SK-N-SH treated with all-trans-retinoic acid at 6 μM for 48 hours (cell line): ENCODE results near the gene ZNF174.

Experiments
- ATAC-seq: fragments of 200-7000 bp; cut with Tn5 transposase; 3 replicates; pipeline ENCODE4 v1.9.1; 2020; ENCODE audit warnings: mild to moderate bottlenecking, moderate library complexity
- ARNTL ChIP-seq: fragments of 450-650 bp; formaldehyde crosslinking; IDR thresholded peaks from 2 replicates; pipeline ENCODE4 v1.5.0; 2020; ENCODE audit warnings: low read depth, mild to moderate bottlenecking, moderate library complexity, borderline replicate concordance
- CSDC2 ChIP-seq: fragments of 250-450 bp; sonication (Bioruptor Pico); IDR thresholded peaks from 2 replicates; pipeline ENCODE4 v1.5.0; 2020; ENCODE audit warnings: mild to moderate bottlenecking, moderate library complexity
- ESRRG ChIP-seq: fragments of 250-450 bp; sonication (Bioruptor Pico); IDR thresholded peaks from 2 replicates; pipeline ENCODE4 v1.6.1; 2021; ENCODE audit warnings: mild to moderate bottlenecking
- GLIS3 ChIP-seq: fragments of 250-450 bp; sonication (Bioruptor Pico); IDR thresholded peaks from 2 replicates; pipeline ENCODE4 v1.5.0; 2020; ENCODE audit warnings: mild to moderate bottlenecking, moderate library complexity
- OSR1 ChIP-seq: fragments of 250-450 bp; sonication (Bioruptor Pico); IDR thresholded peaks from 2 replicates; pipeline ENCODE4 v1.8.0; 2022; ENCODE audit warnings: moderate library complexity, mild to moderate bottlenecking, inconsistent platforms
- PATZ1 ChIP-seq: fragments of 250-450 bp; sonication (Bioruptor Pico); IDR thresholded peaks from 2 replicates; pipeline ENCODE4 v1.8.0; 2020; ENCODE audit warnings: mild to moderate bottlenecking, moderate library complexity, borderline replicate concordance
- TCF4 ChIP-seq: fragments of 250-450 bp; sonication (Bioruptor Pico); IDR thresholded peaks from 2 replicates; pipeline ENCODE4 v1.8.0; 2021; ENCODE audit warnings: mild to moderate bottlenecking, moderate library complexity, borderline replicate concordance
- TOX ChIP-seq: fragments of 250-450 bp; sonication (Bioruptor Pico); IDR thresholded peaks from 2 replicates; pipeline ENCODE4 v1.8.0; 2021; ENCODE audit warnings: mild to moderate bottlenecking, moderate library complexity, borderline replicate concordance
- ZC3H10 ChIP-seq: fragments of 250-450 bp; sonication (Bioruptor Pico); IDR thresholded peaks from 2 replicates; pipeline ENCODE4 v1.5.1; 2021; ENCODE audit warnings: mild to moderate bottlenecking, moderate library complexity
- ZFP3 ChIP-seq: fragments of 250-450 bp; sonication (Bioruptor Pico); IDR thresholded peaks from 2 replicates; pipeline ENCODE4 v1.5.0; 2020; ENCODE audit warnings: mild to moderate bottlenecking, moderate library complexity
- ZNF70 ChIP-seq: fragments of 450-650 bp; formaldehyde crosslinking; IDR thresholded peaks from 2 replicates; pipeline ENCODE4 v1.5.0; 2020; ENCODE audit warnings: mild to moderate bottlenecking, moderate library complexity
- TF ChIP-seq, protein P1 (sequence below): fragments of 250-450 bp; sonication (Bioruptor Pico); IDR thresholded peaks from 2 replicates; pipeline ENCODE4 v1.8.0; 2021; ENCODE audit warnings: low read depth, mild to moderate bottlenecking, moderate library complexity, borderline replicate concordance
- TF ChIP-seq, protein P2 (sequence below): fragments of 250-450 bp; sonication (Bioruptor Pico); IDR thresholded peaks from 2 replicates; pipeline ENCODE4 v1.5.0; 2020; ENCODE audit warnings: mild to moderate bottlenecking, moderate library complexity
- TF ChIP-seq, protein P3 (sequence below): fragments of 250-450 bp; sonication (Bioruptor Pico); IDR thresholded peaks from 2 replicates; pipeline ENCODE4 v1.5.1; 2021; ENCODE audit warnings: mild to moderate bottlenecking, moderate library complexity

Gene ZNF174

DNA sequence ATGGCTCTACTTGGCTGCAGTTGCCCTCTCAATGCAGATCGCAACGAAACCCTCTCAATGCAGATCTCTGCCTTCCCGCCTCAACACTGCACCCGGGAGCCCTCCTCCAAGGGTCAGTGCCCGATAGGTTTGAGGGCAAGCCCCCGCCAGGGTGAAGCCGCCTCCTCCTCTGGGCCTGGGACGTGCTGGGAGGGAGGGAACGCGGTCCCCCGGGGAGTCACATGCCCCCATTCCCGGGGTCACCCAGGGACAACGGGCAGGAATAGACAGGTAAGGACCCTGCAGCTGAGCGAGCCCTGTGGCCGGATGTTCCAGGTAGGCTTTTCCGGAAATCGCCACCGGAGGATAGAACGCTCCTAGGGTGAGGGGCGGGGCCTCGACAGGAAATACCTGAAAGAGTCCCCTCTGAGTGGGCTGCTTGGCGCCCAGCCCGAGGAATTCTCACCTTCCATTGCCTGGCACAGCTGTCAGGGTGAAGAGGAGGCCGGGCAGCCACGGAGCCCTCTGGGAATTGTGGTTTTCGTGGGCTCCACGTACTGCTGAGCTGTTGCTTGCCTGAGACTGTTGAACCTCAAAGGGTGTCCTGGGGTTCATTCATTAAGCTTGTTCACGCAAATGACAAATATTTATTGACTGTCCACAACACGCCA, 12.8 kb downstream of the ZNF174 start:
- TF ChIP-seq TOX (CRISPR knock-in tag) (no peak), OSR1 (CRISPR knock-in tag) (no peak), TCF4 (CRISPR knock-in tag) (no peak), ARNTL (CRISPR knock-in tag) (no peak)
- no peak for ATAC-seq

DNA sequence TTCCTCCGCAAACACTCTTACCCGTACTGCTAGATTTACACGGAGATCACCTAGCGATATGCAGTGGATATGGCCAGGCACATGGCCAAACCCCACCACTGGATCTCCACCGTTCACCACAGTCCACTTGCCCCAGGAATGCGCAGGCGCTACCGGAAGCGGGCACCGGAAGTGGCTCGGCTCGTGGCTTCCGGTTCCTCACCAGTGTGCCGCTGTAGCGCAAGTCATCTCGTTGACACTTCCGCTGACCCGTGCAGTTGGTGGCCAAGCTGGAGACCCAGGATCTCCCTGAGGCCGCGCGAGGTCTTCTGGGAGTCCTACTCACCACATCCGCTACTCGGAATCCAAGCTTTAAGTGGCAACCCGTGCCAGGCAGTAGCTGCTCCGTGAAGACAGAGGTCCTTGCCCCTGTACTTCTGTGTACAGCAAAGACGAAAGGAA, 30.8 kb downstream of the ZNF174 start:
- TF ChIP-seq ZC3H10 (no peak), ESRRG (no peak), GLIS3 (CRISPR knock-in tag) (no peak), CSDC2 (no peak), PATZ1 (no peak), TOX (CRISPR knock-in tag) (no peak)
- TF ChIP-seq, protein P1, sequence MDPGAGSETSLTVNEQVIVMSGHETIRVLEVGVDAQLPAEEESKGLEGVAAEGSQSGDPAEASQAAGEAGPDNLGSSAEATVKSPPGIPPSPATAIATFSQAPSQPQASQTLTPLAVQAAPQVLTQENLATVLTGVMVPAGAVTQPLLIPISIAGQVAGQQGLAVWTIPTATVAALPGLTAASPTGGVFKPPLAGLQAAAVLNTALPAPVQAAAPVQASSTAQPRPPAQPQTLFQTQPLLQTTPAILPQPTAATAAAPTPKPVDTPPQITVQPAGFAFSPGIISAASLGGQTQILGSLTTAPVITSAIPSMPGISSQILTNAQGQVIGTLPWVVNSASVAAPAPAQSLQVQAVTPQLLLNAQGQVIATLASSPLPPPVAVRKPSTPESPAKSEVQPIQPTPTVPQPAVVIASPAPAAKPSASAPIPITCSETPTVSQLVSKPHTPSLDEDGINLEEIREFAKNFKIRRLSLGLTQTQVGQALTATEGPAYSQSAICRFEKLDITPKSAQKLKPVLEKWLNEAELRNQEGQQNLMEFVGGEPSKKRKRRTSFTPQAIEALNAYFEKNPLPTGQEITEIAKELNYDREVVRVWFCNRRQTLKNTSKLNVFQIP (CRISPR knock-in tag), result no peak
- TF ChIP-seq, all 23 proteins: peak for 0
- ATAC-seq, result peak; percentile 50

GRCh38 chr16:3434373-3434772, 33.4 kb downstream of the ZNF174 start:
- no peak for TF ChIP-seq GLIS3 (CRISPR knock-in tag)
- no peak for TF ChIP-seq OSR1 (CRISPR knock-in tag)
- TF ChIP-seq, protein P1 (CRISPR knock-in tag), result no peak
- TF ChIP-seq ZNF70 (CRISPR knock-in tag), result no peak
- TF ChIP-seq, protein P2, sequence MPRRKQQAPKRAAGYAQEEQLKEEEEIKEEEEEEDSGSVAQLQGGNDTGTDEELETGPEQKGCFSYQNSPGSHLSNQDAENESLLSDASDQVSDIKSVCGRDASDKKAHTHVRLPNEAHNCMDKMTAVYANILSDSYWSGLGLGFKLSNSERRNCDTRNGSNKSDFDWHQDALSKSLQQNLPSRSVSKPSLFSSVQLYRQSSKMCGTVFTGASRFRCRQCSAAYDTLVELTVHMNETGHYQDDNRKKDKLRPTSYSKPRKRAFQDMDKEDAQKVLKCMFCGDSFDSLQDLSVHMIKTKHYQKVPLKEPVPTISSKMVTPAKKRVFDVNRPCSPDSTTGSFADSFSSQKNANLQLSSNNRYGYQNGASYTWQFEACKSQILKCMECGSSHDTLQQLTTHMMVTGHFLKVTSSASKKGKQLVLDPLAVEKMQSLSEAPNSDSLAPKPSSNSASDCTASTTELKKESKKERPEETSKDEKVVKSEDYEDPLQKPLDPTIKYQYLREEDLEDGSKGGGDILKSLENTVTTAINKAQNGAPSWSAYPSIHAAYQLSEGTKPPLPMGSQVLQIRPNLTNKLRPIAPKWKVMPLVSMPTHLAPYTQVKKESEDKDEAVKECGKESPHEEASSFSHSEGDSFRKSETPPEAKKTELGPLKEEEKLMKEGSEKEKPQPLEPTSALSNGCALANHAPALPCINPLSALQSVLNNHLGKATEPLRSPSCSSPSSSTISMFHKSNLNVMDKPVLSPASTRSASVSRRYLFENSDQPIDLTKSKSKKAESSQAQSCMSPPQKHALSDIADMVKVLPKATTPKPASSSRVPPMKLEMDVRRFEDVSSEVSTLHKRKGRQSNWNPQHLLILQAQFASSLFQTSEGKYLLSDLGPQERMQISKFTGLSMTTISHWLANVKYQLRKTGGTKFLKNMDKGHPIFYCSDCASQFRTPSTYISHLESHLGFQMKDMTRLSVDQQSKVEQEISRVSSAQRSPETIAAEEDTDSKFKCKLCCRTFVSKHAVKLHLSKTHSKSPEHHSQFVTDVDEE, result no peak
- TF ChIP-seq PATZ1, result no peak
- no peak for ATAC-seq

DNA sequence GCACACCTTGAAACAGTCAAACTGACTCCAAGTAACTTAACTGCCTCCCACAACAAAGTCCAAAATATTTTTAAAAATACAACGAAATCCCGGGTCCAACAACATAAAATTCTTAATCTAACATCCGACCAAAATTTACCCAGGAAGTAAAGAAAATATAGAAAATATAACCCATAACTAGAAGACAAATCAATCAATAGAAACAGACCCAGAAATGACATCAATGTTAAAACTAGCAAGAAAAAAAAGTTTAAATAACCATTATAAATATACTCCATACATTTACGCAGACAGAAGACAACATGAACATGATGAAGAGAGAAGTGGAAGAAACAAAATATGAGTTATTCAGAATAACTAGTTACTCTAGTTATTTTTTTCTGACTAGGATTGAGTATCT, 38.6 kb downstream of the ZNF174 start:
- no peak for ATAC-seq
- no peak for TF ChIP-seq ZFP3
- TF ChIP-seq, protein P3, sequence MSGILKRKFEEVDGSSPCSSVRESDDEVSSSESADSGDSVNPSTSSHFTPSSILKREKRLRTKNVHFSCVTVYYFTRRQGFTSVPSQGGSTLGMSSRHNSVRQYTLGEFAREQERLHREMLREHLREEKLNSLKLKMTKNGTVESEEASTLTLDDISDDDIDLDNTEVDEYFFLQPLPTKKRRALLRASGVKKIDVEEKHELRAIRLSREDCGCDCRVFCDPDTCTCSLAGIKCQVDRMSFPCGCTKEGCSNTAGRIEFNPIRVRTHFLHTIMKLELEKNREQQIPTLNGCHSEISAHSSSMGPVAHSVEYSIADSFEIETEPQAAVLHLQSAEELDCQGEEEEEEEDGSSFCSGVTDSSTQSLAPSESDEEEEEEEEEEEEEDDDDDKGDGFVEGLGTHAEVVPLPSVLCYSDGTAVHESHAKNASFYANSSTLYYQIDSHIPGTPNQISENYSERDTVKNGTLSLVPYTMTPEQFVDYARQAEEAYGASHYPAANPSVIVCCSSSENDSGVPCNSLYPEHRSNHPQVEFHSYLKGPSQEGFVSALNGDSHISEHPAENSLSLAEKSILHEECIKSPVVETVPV, result no peak
